Right lobe of liver (tissue), 6 donors: ENCODE data around the gene FNDC3A. TPM values are rescaled to one million over a fixed set of nuclear protein-coding genes. Genes with fewer than 3 reads are reported as not detected.

Experiments used
- ATAC-seq, 4 donors: fragments of 200-7000 bp; cut with Tn5 transposase; one replicate each; pipeline ENCODE4 v1.9.1; 2020; ENCODE audit warnings: mild to moderate bottlenecking in 4 of 4, moderate library complexity in 4 of 4
- DNase-seq, 3 donors: peaks; one replicate each; pipeline ENCODE4 v3.0.0-alpha.2; 2020
- H3K27ac ChIP-seq, 3 donors: fragments of 200-600 bp; one replicate each; pipeline ENCODE4 v1.8.0; 2022
- H3K27me3 ChIP-seq, 2 donors: fragments of 200-600 bp; one replicate each; pipeline ENCODE4 v1.8.0; 2022
- H3K36me3 ChIP-seq, 4 donors: fragments of 200-600 bp; sonication (generic) in 1 of 4; one replicate each; pipeline versions ENCODE4 v1.5.1 to v1.8.0; 2017 to 2022; ENCODE audit warnings: control low read depth in 1 of 4
- H3K4me1 ChIP-seq, 4 donors: fragments of 200-600 bp; sonication (generic) in 1 of 4; one replicate each; pipeline versions ENCODE4 v1.5.1 to v1.8.0; 2017 to 2022; ENCODE audit warnings: control low read depth in 1 of 4
- H3K4me3 ChIP-seq, 3 donors: fragments of 200-600 bp; one replicate each; pipeline ENCODE4 v1.8.0; 2022
- H3K9me3 ChIP-seq, 4 donors: fragments of 200-600 bp; sonication (generic) in 1 of 4; one replicate each; pipeline versions ENCODE4 v1.5.1 to v1.8.0; 2017 to 2022; ENCODE audit warnings: control low read depth in 1 of 4
- CTCF ChIP-seq, 4 donors: fragments of 200-600 bp in 3 of 4; fragments of 450-650 bp in 1 of 4; IDR thresholded peaks; one replicate each; pipeline versions ENCODE4 v1.5.1 to v1.8.0; 2016 to 2022; ENCODE audit warnings: antibody characterized with exemption in 4 of 4, mild to moderate bottlenecking in 2 of 4
- POLR2A ChIP-seq: fragments of 450-650 bp; IDR thresholded peaks from one replicate; pipeline ENCODE4 v1.6.1; 2017; ENCODE audit warnings: antibody characterized with exemption, mild to moderate bottlenecking
- WGBS: methylation state at CpG from one replicate; pipeline ENCODE4 v1.1.6; 2018; ENCODE audit warnings: low coverage, low lambda C conversion rate; ENCODE audit not compliant: insufficient coverage; ENCODE audit errors: missing lambda C conversion rate; 5-methylcytosine and 5-hydroxymethylcytosine counted together
- intact Hi-C, 2 donors: fragments of 100-400 bp; cut with DNase I; formaldehyde crosslinking; loops; one replicate each; pipeline versions ENCODE4 v1.11.2 to v1.14.1; 2022
- total RNA-seq, 6 experiments: library from RNA; depleted of rRNA in 2 of 6; stranded (reverse); fragments of >200 nt in 2 of 6; fragmentation: NEBNext Ultra II Directional in 3 of 6; extraction: Animal tissue kit (Norgen Biotek cat#: 25700) in 3 of 6; gene quantifications; one replicate each; pipeline versions ENCODE4 v1.1.0 to v1.2.4, GENCODE V29; 2016 to 2023
- donor health status: DM: no; HTN: yes; CAD: no.
- donor health status: DM: no; HTN: no; CAD: no.
- donor health status: DM: no; HTN: no; CAD: no.
- donor health status: DM: no; HTN: yes; CAD: no.
- donor health status: DM: no; HTN: yes; CAD: no.

FNDC3A gene
- total RNA-seq, 6 experiments from 2014 or later, result 43.4 to 53.2 (median 47.9) TPM

- Histone ChIP-seq H3K36me3 (peaks cover 0 to 49% (median 11%) of the 10 kb centered on the region in 4 donors), H3K9me3 (no peaks in the 10 kb centered on the region), H3K4me3 (no peak overlapping the region), H3K27ac (no peak overlapping the region), H3K4me1 (no peaks in the 10 kb centered on the region), H3K27me3 (no peaks in the 10 kb centered on the region)
- no peak for TF ChIP-seq CTCF (IDR thresholded peaks at IDR 0.05)
- DNase-seq (no peak), ATAC-seq (no peak)
- 96% methylated on average over 3 of the region's 7 CpGs for WGBS
- intact Hi-C loops, result no loop called here
Observed at GRCh38 chr13:49164712-49165111, 189.0 kb downstream of the FNDC3A start.

- peaks cover 0 to 54% (median 11%) of the 10 kb centered on the region in 4 donors for H3K36me3 ChIP-seq
- no peaks in the 10 kb centered on the region for H3K4me1 ChIP-seq
- DNase-seq, result peak in 1 of 3 donors; percentile 39
- ATAC-seq, result peak; percentile 52 to 57 (median 53)
- no peaks in the 10 kb centered on the region for H3K9me3 ChIP-seq
- H3K4me3 ChIP-seq, result no peak overlapping the region
- TF ChIP-seq POLR2A, result no peak
- no peak for TF ChIP-seq CTCF (IDR thresholded peaks at IDR 0.05)
- intact Hi-C loops, result no loop called here
- no peaks in the 10 kb centered on the region for H3K27me3 ChIP-seq
- no peak overlapping the region for H3K27ac ChIP-seq
- WGBS, result 80% methylated on average over 2 of the region's 5 CpGs
Observed at GRCh38 chr13:49165798-49166752, 190.4 kb downstream of the FNDC3A start.

- Histone ChIP-seq H3K9me3 (no peaks in the 10 kb centered on the region), H3K4me1 (no peaks in the 10 kb centered on the region), H3K27ac (no peak overlapping the region), H3K4me3 (no peak overlapping the region), H3K36me3 (peaks cover 0 to 62% (median 12%) of the 10 kb centered on the region in 4 donors), H3K27me3 (no peaks in the 10 kb centered on the region)
- TF ChIP-seq POLR2A, result no peak
- no peak for TF ChIP-seq CTCF (IDR thresholded peaks at IDR 0.05)
- ATAC-seq, result no peak
- DNase-seq, result no peak
- intact Hi-C loops, result no loop called here
Observed at GRCh38 chr13:49171359-49171758, 195.6 kb downstream of the FNDC3A start.

GRCh38 chr13:49183672-49184325, 208.1 kb downstream of the FNDC3A start:
- DNase-seq, result no peak
- Histone ChIP-seq H3K9me3 (no peaks in the 10 kb centered on the region), H3K4me3 (no peak overlapping the region), H3K4me1 (no peaks in the 10 kb centered on the region), H3K36me3 (peaks cover 5 to 50% (median 30%) of the 10 kb centered on the region in 4 donors), H3K27me3 (no peaks in the 10 kb centered on the region), H3K27ac (no peak overlapping the region)
- intact Hi-C loops, result no loop called here
- 33% methylated on average over 1 of the region's 1 CpG for WGBS
- peak in 1 of 4 donors; percentile 25 for ATAC-seq
- TF ChIP-seq CTCF (IDR thresholded peaks at IDR 0.05) (no peak), POLR2A (no peak)
